Amygdala (tissue), 56 donors: ENCODE data around the gene FOXP4.
"Not testable (repeated sequence)": the region's sequence is repeated elsewhere in the genome, so short reads cannot be mapped to it uniquely, and the experiment has no call there.

Experiments
- DNase-seq, 56 donors: peaks; one replicate each; lab custom pipeline; 2025; lab: John Stamatoyannopoulos, UW

FOXP4 gene

DNA sequence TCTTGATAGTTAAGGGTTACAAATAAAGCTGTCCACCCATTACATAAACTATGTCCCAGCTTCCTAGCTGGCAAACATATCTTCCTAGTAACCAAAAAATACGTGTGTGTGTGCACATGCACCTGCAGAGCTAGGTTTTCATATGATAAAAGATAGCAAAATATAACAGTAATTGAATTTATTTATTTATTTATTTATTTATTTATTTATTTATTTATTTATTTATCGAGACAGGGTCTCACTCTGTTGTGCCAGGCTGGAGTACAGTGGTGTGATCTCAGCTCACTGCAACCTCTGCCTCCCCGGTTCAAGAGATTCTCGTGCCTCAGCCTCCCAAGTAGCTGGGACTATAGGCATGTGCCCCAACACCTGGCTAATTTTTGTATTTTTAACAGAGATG is 73.0 kb downstream of the FOXP4 start:
- not testable (repeated sequence) for DNase-seq

DNA sequence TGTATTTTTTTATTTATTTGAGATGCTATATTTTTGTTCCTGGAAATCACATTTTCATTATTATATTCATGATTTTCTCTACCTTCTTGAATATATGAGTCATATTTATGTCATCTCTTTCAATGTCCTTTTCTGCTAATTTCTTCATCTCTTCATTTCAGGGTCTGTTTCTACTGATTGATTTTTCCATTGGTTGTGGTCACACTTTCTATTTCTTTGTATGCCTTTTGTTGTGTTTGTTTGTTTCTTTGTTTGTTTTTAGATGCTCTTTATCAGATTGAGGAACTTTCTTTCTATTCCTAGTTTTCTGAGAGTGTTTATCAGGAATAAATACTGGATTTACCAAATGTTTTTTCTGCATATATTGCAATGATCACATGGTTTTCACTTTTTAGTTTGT is 75.2 kb downstream of the FOXP4 start:
- DNase-seq: no peak

DNA sequence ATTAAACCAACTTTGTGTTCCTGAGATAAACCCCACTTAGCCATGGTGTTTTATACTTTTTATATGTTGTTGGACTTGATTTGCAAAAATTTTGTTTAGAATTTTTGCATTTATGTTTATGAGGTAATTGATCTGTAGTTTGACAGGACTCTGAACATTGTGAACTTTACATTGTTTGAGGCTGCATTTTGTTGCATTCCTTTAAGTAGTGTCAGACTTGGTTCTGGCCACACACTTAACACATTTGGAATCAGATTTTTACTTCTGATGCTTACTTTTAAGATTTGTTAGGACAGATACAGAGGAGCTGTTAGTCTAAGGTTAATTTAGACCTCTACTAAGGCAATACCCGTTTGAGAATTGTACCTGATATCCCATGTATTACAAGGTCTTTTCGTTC is 75.6 kb downstream of the FOXP4 start:
- DNase-seq: no peak

DNA sequence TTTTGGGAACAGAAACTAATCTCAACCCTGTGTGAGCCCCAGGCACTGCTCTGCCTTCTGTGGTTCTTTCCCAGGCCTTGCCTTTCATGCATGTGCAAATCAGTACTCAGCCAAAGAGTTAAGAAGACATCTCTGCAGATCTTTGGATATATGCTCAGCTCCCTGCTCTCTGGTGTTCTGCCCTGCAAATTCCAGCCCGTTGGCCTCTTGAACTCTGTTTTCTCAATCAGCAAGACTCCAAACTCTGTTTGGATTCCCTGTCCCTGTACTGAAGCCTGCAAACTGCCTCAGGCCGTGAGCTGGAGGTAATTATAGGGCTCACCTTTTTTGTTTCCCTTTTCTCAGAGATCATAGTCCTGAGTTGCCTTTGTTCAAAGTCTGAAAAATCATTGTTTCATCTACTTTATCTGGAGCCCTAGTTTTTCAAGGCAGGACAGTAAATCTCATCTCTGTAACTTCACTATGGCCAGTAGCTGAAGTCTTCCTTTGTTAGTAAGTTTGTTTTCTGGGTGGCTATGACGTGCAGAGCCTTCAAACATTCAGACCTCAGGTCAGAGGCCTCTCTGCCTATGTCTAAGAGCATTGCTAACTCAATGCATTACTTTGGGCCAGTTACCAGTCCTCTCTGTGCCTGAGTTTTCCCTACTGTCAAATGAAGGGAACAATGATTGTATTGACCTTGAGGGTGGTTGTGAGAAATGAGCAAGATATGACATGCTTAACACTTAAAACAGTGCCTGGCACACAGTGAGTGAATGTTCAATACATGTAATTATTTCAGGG is 76.2 kb downstream of the FOXP4 start:
- no peak for DNase-seq

DNA sequence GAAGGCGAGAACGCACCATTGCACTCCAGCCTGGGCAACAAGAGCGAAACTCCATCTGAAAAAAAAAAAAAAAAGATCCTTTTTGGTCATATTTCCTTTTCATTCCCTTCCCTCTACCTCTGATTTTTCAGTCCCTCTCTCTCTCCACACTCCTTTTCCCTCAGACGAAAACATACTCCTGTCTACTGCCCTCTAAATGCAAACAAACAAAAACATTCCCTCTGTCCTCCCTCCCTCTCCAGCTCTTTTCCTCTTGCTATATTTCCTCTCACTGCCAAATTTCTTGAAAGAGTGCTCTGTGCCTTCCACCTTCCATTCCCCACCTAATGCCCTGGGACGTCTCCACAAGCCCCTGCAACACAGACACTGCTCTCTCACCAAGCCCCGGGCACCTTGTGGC is 77.1 kb downstream of the FOXP4 start:
- no peak for DNase-seq

DNA sequence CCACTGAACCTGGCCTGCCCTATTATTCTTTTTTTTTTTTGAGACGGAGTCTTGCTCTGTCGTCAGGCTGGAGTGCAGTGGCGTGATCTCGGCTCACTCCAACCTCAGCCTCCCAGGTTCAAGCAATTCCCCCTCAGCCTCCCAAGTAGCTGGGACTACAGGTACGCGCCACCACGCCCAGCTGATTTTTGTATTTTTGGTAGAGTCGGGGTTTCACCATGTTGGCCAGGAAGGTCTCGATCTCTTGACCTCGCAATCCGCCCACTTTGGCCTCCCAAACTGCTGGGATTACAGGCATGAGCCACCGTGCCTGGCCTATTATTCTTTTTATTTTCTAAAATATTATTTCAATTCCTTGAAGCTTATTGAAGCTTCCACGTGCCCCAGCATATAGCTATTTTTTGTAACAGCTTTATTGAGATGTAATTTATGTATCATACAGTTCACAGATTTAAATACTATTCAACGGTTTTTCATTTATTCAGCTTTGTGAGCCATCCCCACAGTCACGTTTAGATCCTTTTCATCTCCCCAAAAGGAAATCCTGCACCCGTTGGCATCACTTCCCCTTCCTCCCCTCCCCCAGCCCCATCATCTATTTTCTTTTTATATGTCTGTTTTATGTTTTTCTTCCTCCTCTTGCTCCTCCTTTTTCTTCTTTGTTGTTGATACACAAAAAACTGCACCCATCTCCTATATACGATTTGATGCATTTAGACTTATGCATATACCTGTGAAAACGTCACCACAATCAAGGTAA is 78.6 kb downstream of the FOXP4 start:
- no peak for DNase-seq

DNA sequence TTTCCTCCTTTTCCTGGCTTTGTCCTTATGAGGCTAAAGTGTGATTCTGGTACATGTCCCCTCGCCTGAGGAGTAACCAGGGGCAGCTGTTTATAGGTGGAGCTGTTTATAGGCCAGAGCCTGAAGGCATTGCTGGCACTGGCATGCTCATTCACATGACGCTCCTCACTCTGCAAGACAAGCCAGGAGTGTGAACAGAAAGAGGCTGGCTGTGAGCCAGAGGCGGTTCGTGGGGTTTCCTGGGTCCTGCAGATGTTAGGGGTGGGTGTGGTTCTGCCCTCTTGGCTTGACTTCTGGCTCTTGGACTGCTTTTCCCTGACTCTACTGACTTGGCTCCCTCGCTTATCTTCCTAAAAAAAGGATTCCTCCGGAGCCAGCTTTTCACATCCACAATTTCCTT is 79.3 kb downstream of the FOXP4 start:
- no peak for DNase-seq

DNA sequence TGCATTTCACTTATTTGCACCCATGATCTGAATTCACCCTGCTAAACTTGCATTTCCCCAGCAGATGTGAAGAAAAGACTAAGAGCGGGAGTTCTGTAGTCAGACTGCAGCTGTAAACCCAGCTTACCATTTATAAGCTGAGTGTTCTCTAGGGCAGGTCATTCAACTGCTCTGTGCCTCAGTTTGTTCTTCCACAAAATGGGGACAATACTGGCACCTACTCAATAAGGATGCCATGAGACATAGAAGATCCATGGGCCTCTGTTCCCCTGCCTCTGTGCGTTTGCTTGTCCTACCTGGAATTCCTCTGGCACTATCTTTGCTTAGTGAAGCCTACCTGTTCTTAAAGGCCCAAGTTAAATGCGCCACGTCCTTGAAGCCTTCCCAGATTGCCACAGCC is 79.8 kb downstream of the FOXP4 start:
- DNase-seq: no peak

DNA sequence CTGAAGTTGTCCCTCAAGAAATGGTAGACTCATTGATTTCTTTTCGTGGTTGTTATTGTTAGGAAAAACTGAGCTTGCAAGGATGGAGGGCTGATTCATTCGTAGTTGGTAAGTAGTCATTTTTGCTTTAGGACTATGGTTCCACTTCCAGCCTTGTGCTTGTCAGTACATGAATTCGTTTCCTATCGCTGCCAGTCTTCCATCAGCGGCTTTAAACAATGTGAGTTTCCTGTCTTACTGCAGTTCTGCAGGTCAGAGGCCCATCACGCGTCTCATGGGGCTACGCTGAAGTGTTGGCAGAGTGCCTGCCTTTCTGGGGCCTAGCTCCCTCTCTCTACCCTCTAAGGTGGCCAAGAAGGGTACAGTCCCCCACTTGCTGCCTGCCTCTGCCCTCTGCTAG is 80.7 kb downstream of the FOXP4 start:
- no peak for DNase-seq

DNA sequence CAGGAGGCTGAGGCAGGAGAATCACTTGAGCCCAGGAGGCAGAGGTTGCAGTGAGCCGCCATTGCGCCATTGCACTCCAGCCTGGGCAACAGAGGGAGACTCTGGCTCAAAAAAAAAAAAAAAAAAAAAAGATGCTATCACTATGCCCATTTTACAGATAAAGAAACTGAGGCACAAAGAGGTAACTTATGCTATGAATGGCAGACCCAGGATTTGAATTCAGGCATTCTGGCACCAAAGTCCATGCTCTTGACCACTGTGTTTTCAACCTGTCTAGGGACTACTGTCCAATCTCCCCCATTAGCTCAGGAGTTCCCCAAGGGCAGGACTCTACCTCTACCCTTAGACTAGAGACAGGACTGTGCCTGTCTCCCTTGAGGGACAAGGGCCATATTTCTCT is 82.9 kb downstream of the FOXP4 start:
- DNase-seq: no peak

DNA sequence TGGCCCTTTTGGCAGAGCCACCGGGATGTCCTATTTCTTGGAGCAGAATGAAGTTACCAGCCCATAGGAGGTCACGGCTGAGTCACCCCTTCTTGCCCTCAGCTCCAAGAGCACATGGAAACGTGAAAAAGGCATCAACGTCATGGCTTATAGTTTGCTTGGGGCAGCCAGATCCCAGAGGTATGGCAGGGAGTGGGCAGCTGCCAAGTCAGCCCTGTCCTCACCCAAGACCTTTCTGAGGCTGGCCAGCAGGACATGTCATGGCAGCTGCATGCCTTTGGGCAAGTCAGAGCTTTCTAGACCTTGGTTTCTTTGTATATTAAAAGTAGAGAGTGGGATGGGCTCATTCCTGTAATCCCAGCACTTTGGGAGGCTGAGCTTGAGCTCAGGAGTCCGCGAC is 83.9 kb downstream of the FOXP4 start:
- DNase-seq: no peak

DNA sequence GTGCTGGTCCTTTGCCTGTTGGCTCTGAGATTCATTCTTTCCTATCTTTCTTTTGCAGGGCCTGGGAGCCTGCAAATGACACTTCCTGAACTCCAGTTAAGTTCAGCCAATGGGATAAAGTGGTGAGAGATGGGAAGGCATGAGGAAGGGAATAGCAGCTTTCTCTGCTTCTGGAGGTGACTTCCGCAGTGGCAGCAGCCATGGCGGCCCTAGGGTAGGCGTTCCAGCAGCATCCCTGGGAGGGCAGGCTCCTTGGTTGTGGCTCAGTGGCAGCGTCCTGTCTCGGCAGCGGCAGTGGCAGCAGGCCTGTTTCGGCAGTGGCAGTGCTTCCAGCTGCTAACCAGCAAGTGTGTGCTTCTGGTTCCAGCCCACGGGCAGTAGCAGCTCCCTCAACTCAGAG is 84.8 kb downstream of the FOXP4 start:
- DNase-seq: no peak

DNA sequence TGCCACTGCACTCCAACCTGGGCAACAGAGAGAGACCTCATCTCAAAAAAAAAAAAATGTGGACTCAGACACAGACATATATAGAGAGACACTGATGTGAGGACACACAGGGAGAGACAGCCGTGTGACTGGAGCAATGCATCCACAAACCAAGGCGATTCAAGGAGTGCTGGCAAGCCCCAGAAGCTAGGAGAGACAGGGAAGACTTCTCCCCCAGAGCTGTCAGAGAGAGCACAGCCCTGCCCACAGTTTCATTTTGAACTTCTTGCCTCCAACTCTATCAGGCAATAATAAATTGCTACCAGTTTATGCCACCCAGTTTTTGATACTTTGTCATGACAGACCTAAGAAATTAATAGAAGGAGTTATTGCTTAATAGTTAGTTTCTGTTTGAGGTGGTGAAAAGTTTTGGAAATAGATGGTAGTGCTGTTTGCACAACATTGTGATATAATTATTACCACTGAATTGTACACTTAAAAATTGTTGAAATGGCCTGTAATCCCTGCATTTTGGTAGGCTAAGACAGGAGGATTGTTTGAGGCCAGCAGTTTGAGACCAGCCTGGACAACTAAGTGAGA is 87.0 kb downstream of the FOXP4 start:
- DNase-seq: no peak

DNA sequence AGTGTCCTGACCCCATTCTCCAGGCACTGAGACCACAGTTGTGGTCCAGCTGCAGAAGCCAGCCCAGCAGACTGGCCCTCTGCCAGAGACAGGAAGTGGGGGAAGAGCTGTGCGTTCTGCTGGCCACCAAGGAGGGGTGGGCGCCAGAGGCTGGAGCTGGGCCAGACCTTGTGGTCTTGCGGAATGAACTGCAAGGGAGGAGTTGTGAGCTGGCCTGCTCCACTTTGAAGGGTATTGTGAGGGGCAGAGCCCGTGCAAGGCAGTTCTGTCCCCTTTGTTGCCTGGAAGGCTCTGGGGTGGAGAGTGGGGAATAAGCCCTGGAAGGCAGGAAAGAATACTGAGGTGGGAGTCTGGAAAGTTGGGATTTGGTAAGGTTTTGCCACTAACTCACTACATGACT is 88.5 kb downstream of the FOXP4 start:
- DNase-seq: peak in 13 of 56 donors; percentile 9 to 68 (median 22)

DNA sequence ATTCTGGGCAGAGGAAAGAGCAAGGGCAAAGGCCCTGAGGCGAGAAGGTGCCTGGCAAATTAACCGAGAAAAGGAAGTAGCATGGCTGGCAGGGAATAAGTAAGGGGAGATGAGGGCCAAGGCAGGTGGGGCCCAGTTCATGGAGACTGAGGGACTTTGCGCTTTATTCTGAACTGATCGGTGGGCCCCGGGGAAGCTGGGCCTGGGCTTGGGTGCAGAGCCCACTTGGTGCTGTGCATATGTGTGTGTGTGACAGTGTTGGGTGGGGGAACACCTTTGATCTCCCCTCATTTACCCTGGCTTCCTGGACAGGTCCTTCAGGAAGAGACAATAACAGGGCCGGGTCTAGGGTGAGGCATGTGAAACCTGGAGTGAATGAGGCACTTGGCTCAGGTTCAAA is 89.2 kb downstream of the FOXP4 start:
- no peak for DNase-seq

DNA sequence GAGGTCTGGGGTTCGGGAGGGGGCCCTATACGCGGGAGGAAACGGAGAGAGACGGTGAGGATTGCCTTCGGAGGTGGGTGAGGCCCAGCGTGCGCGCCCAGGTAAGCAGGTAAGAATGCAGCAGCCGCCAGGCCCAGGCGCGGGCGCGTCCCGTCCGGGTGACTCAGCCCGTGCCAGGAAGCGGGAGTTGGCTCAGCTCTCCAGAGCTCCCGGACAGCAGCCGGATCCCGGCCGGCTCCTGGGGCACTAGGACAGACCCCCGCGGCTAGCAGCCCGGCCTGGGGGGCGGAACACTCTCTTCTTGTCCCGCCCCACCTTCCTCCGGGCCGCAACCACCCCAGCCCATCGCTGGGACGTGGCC is 90.6 kb downstream of the FOXP4 start:
- DNase-seq: peak in 1 of 56 donors; percentile 7

DNA sequence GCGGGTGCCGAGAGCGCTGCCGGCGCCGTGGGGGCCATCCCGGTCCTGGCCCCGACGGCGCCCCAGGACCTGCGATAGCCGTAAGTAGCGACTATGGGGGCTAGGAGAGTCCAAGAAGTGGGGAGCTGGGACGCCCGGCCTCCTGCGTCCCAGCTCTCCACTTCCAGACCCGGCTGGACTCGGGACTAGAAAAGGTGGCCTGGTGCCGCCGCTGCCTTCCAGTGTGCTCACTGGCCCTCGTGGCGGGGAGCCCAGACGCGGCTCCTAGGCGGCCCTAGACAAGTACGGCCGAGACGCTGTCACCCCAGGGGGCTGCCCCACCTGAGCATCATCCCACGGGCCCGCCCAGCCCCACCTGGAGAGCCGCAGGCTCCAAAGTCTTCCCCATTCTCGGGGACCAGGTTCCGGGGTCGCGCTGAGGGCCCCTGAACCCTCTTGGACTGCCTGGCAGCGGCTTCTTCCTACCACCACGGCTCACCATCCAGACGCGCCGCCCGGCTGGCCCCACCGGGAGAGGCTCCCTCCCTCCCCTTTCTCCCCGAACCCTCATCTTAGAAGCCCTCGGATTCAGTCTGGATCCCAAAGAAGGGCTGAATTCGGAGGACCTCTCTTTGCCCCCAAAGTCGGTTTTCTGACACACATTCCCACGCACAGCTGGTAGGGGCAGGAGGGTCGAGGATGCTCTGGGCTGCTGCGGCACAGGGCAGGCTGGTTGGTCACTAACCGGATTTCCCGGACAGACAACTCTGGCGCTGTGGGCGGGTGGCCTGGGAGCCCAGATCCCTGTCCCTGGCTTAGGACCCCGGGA is 91.2 kb downstream of the FOXP4 start:
- DNase-seq: no peak

DNA sequence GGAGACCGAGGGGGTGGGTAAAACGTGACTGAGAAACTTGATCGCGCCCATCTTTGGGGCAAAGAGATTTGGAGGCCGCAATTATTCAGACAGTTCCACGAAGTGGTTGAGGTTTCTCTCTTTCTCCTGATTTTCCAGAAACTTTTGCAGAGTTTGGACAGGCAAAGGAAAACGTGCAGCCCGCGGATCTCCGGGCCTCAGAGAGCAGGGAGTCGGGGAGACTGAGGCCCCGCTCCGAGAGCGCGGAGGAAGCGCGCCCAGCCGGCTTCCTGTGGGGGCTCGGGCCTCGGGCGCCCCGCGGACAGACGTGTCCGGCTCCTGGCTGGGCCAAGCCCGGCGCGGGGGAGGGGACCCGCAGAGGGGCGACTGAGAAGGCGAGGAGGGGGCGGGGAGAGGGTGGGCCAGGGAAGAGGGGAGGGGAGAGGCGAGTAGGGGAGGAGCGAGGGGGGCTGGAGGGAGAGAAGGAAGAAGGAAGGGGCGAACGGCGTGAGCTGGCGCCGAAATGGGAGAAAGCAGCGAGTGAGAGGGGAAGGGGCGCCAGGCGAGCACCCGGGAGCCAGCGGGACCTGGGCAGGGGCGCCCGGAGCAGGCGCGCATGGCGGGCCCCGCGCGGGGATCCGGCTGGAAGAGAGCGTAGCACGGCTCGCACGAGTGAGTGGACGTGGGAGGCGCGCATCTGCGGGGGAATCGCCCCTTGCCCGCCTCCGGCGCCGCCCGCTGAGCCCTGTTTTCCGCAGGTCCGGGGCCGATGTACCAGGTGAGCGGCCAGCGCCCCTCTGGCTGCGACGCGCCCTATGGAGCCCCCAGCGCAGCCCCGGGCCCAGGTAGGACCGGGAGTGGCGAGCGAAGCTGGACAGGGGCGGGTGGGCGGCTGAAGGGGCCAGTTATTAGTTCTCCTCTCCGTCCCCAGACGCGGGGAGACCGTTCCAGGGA is 92.1 kb downstream of the FOXP4 start, which contains the start of gene MDFI:
Gene MDFI, plus strand, starts transcription at position 467 of the 933 bp plus-strand sequence. Its CDS starts 282 bp downstream, at position 749.
- DNase-seq: no peak

DNA sequence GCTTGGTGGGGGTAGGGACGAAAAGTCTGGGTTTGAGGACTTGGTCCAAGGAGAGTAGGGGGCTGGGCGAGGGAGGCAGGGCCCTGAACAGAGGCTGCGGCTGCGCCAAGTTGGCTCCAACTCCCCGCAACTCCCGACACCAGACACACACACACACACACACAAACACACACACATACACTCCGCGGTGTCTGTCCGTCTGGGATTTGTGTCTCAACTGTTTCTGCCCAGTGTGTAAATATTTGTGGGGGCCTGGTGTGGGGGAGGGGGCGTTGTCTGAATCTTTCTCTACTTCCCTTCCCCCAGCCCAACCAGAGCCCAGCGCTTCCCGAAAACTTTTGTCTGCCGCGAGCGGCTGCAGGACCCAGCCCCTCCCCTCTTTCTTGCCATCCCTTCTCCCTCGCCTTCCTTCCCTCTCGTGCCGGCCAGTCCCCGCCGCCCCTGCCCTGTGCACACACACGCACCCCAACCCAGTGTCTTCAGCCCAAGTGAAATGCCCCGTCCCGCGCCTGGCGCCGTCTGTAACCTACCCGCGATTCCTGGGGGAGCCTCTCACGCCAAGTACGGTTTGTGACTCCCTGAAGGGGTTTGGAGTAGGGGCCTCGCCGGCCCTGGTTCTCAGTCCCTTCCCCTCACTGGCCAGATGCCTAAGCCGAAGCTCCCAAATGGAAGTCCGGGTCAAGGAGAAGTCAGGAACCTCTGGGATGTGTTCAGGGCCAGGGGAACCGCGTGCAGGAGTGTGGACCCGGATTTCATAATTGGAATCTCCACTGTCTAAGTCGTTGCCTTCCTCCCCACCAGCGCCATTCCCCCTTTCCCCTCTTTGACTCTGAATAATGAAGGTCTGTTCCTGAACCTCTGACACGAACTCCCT is 93.0 kb downstream of the FOXP4 start:
- DNase-seq: peak in 1 of 56 donors; percentile 4
